Measurements from ENCODE around the gene TTLL3.
A peak's percentile ranks its signal among the peaks of the same experiment; 100 is the strongest.

The TTLL3 gene

GRCh38 chr3:9780910-9781309 is 29.2 kb upstream of the TTLL3 start:
- DNase-seq (ENCODE audit: low read depth) = no peak

- no peak for DNase-seq (ENCODE audit: low read depth)
Observed at GRCh38 chr3:9781551-9781950, 28.5 kb upstream of the TTLL3 start.

DNA sequence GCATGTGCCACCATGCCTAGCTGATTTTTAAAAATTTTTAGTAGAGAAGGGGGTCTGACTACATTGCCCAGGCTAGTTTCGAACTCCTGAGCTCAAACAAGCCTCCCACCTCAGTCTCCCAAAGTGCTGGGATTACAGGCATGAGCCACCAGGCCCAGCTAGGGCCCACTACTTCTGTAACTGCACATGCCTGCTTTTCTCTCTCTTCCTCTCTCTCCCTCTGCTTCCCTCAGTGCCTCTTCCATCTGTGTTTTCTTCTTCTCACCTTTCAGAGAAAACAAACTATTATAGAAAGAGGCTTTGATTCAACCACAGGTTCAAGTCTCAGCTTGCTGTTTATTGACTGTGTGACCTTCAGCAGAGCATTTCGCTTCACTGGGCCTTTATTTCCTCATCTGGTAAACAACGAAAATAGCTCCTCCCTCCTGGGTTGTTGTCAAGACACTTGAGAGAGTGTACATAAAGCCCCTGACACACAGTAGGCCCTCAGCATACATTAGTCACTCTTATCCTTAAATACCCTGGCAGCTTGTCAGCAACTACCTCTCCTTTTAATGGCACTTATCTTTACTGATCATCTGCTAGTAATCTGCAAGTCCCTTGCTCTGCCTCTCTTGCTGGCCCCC is 28.0 kb upstream of the TTLL3 start:
- DNase-seq (ENCODE audit: low read depth) = no peak

- DNase-seq (ENCODE audit: low read depth) = no peak
Observed at GRCh38 chr3:9782770-9783169, 27.3 kb upstream of the TTLL3 start.

- no peak for DNase-seq (ENCODE audit: low read depth)
Observed at GRCh38 chr3:9783954-9784353, 26.1 kb upstream of the TTLL3 start.

DNA sequence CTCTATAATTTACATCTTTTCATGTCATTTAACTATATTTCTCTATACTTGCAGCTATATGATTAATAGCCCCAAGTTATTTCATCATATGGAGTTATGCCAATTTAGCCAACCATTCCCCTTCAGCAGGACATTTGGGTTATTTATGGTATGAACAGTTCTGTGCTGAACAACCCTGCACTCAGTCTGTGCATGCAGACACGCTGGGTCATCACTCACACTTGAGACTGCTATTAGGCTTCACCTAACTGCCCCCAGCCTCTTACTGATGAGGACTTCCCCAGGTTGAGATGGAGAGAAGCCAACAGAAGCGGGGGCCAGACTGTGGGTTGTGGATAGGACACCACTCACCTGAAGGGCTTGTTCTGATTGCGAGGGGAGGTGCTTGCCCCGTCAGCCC is 25.1 kb upstream of the TTLL3 start:
- peak; percentile 54 for DNase-seq (ENCODE audit: low read depth)

- no peak for DNase-seq (ENCODE audit: low read depth)
Observed at GRCh38 chr3:9785602-9786001, 24.5 kb upstream of the TTLL3 start.

GRCh38 chr3:9786209-9786739 is 23.8 kb upstream of the TTLL3 start:
- no peak for DNase-seq (ENCODE audit: low read depth)

DNA sequence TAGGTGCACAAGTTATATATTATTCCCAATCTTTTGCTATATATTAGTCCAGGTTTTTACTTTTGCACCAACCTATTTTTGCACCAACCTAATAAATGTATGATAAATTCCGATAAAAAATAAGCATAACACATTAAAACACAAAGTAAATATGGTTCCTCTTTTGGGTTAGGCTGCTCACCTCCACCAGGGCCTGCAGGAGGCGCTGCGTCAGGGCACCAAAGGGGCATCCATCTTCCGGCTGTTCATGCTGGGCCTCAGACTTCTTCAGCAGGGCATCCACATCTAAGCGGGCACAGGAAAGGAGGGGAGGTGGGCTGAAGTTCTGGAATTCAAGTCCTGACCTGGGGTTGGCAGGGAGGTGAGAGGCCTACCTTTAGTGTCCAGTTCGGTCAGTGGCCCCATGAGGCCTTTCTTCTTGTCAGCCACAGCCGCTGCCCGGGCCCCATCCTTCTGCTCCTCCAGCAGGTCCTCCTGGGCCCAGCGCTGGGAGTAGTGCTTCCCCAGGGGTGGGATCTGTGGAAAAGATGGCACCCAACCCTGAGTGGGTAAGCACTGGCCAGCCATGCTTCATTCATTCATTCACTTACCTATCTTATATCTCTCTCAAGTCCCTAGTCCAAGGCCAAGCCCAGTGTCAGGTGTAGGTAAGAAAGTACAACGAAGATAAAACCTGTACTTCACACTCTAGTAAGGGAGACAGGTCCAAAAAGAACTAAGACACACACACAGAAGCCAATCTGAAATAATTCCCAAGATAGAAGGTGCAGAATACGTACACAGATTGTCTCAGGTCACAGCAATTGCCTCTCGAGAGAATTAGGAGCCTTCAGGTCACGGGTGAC is 23.0 kb upstream of the TTLL3 start:
- DNase-seq (ENCODE audit: low read depth) = no peak

- peak; percentile 86 for DNase-seq (ENCODE audit: low read depth)
Observed at GRCh38 chr3:9787714-9788113, 22.3 kb upstream of the TTLL3 start.

DNA sequence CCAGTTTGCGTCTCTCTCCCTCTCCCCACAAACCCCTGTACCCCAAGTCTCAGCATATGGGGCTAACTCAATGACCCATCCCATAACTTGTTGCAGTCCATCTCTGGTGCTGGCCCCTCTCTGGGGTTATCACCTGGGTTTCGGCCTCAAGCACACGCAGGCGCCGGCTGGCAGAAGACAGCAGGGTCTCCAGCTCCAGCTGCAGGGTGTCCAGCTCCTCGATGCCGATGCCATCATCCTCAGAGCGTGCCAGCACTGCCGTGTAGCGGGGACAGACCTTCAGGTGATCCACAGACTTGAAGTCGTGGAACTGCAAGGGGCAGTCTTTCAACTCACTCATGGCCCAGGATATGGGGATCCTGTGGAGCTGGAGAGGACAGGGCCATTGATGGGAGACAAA is 18.9 kb upstream of the TTLL3 start:
- no peak for DNase-seq (ENCODE audit: low read depth)

DNA sequence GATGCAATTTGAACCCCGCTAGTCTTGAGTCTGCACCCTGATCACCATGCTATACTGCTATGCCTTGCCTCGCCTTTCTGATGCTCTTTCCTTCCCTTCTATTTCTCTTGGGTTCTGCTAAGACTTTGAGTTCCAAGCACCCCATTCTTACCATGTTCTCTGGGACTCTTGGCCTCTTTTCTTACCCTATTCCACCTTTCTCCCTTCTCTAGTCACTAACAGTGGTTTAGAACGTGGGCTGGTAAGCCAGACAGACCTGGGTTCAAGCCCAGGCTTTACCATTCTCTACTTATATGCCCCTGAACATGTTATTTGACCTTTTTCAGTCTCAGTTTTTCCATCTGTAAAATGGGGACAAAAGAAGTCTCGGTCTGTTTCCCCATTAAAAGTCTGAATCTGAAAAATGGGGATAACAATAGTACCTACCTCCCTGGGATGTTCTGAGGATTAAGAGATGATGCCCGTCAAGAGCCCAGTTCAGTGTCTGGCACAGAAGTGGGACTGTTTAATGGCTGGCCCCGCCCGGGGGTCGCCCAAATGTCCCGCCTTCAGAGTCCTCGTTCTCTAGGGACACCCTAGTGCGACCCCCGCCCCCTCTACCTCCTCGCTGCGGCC is 18.2 kb upstream of the TTLL3 start:
- DNase-seq (ENCODE audit: low read depth) = no peak

- DNase-seq (ENCODE audit: low read depth) = peak; percentile 96
Observed at GRCh38 chr3:9792405-9793160, 17.5 kb upstream of the TTLL3 start, which contains the start of the genes ARPC4 and TADA3. ARPC4 (plus strand) TSS chr3:9793082; CDS start chr3:9793122, 40 bp downstream. TADA3 (minus strand) TSS chr3:9792473; CDS start chr3:9791466, 1,007 bp downstream.

- peak; percentile 68 for DNase-seq (ENCODE audit: low read depth)
Observed at GRCh38 chr3:9793161-9793781, 16.8 kb upstream of the TTLL3 start.

DNA sequence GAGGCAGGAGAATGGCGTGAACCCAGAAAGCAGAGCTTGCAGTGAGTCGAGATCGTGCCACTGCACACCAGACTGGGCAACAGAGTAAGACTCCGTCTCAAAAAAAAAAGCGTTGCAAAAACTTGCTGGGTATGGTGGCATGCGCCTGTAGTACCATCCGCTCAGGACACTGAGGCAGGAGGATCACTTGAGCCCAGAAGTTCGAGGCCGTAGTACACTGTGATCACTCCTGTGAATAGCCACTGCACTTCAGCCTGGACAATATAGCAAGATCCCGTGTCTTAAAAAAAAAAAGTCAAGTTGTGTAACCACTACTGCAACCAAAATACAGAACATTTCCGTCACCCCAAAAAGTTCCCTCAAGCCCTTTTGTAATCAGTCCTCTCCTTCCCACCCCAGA is 15.7 kb upstream of the TTLL3 start:
- no peak for DNase-seq (ENCODE audit: low read depth)

GRCh38 chr3:9795207-9795606 is 14.9 kb upstream of the TTLL3 start:
- no peak for DNase-seq (ENCODE audit: low read depth)

- no peak for DNase-seq (ENCODE audit: low read depth)
Observed at GRCh38 chr3:9797196-9797945, 12.7 kb upstream of the TTLL3 start.

DNA sequence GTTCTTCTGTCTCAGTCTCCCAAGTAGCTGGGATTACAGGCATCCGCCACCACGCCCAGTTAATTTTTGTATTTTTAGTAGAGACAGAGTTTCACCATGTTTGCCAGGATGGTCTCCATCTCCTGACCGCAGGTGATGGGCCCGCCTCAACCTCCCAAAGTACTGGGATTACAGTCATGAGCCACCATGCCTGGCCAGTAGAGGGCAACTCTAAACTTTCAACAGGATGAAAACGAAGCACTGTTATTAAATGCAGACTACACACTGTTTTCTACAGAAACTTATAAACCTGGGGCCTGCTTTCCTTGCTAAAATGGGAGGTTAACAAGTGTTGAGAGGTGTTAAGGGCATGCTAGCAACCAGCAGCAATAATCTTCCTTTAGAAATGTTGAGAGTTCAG is 9.5 kb upstream of the TTLL3 start:
- DNase-seq (ENCODE audit: low read depth) = no peak

GRCh38 chr3:9803494-9803893 is 6.6 kb upstream of the TTLL3 start:
- DNase-seq (ENCODE audit: low read depth) = no peak

DNA sequence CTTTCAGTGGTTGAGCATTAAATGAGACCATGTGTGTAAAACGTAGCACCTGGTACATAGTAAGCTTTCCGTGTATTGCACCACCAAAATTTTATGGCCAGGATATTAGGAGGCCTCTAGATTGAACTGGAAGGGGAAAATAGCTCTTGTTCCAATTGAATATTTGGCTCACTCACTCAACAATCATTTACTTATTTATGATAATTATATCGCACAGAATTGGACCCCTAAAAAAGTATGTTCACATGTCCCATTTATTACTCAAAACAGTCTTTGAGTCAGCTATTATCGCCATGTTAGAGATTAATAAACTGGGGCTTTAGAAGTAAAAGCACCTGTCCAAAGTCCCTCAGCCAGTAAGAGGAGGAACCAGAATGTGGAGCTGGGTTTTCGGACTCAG is 5.1 kb upstream of the TTLL3 start:
- no peak for DNase-seq (ENCODE audit: low read depth)

DNA sequence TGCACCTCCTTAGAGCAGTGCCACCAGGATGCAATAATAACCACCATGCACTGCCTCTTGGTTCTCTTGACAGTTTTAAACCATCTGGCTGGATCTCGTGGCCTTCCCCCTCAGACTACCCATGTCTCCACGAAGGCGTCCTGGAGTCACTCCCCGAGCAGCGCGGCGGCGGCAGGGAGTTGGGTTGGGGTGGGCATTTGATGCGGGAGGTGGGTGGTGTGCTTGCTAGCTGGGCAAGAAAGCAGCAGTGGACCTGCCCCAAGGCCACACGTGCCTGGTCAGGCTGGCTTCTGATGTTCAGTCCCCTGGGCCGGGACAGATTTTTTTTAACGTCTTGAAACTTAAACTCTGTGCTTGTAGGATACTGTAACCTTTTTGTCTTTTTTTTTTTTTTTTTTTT is 3.9 kb upstream of the TTLL3 start:
- DNase-seq (ENCODE audit: low read depth) = no peak

Measured in iris pigment epithelial cell (primary cell).